K562 (cell line): ENCODE data around the gene RABL2A. TPM values are rescaled to one million over a fixed set of nuclear protein-coding genes. Genes with fewer than 3 reads are reported as not detected.
A peak's percentile ranks its signal among the peaks of the same experiment; 100 is the strongest.
"Not testable (repeated sequence)": the region's sequence is repeated elsewhere in the genome, so short reads cannot be mapped to it uniquely, and the experiment has no call there.

Source experiments
- ATAC-seq: fragments of 200-7000 bp; cut with Tn5 transposase; 3 replicates; pipeline ENCODE4 v1.9.1; 2020; ENCODE audit warnings: moderate library complexity
- BruUV-seq: library from RNA; stranded (reverse); fragments of 400-500 nt; replicated peaks from 2 replicates; lab custom pipeline; 2021; lab: Mats Ljungman, UMichigan
- CTCF ChIA-PET: fragments of 300-600 bp; formaldehyde crosslinking; extraction: SDS; loops from one replicate; lab custom pipeline; 2021; ENCODE audit warnings: low intra/inter-chr PET ratio; lab: Yijun Ruan, JAX
- POLR2A ChIA-PET: fragments of 300-600, 350-650 bp; sonication (Branson Sonifier 250); formaldehyde crosslinking; extraction: SDS; loops from one replicate; lab custom pipeline; 2021; ENCODE audit warnings: antibody characterized with exemption, inconsistent platforms; lab: Yijun Ruan, JAX
- DNase-seq, 4 experiments: peaks; one replicate each; pipeline versions ENCODE4 v3.0.0 to v3.0.0-alpha.2; 2011 to 2018; ENCODE audit warnings: low spot score in 3 of 4, mixed read lengths in 3 of 4; ENCODE audit errors: extremely low read depth in 1 of 4
- FAIRE-seq: peaks from 2 replicates; lab custom pipeline; 2011; peaks lifted over from hg19 to GRCh38; lab: Jason Lieb, UNC
- H2AFZ ChIP-seq: 2 replicates; pipeline ENCODE4 v1.6.0; 2011; ENCODE audit warnings: low read depth, low read length, control low read depth, inconsistent platforms
- H3K27ac ChIP-seq: fragments of 200-600 bp; 3 replicates; pipeline ENCODE4 v1.8.0; 2011; ENCODE audit warnings: low read depth, mild to moderate bottlenecking, control low read depth, inconsistent platforms, low read length, moderate library complexity, mixed read lengths; ENCODE audit errors: extremely low read depth
- H3K27me3 ChIP-seq, 2 experiments: fragments of 300-600 bp in 1 of 2; 2 replicates in 1 of 2; 3 replicates in 1 of 2; pipeline versions ENCODE4 v1.6.0 to v1.8.0; 2011; ENCODE audit warnings: inconsistent platforms in 2 of 2, low read length in 2 of 2, mild to moderate bottlenecking in 1 of 2, mixed read lengths in 1 of 2, moderate library complexity in 1 of 2; ENCODE audit not compliant: control insufficient read depth in 2 of 2, insufficient read depth in 2 of 2
- H3K36me3 ChIP-seq: fragments of 300-600 bp; 3 replicates; pipeline ENCODE4 v1.8.0; 2011; ENCODE audit warnings: mild to moderate bottlenecking, low read length, inconsistent platforms; ENCODE audit not compliant: control insufficient read depth, insufficient read depth
- H3K4me1 ChIP-seq, 2 experiments: fragments of 200-600 bp in 1 of 2; replicated peaks in 1 of 2; 2 replicates in 1 of 2; 3 replicates in 1 of 2; pipeline versions ENCODE4 v1.5.1 to v1.8.0; 2011; ENCODE audit warnings: inconsistent platforms in 2 of 2, low read length in 2 of 2, mild to moderate bottlenecking in 1 of 2, mixed read lengths in 1 of 2, moderate library complexity in 1 of 2; ENCODE audit not compliant: control insufficient read depth in 2 of 2, insufficient read depth in 2 of 2
- H3K4me2 ChIP-seq: 2 replicates; pipeline ENCODE4 v1.6.1; 2011; ENCODE audit warnings: low read length, control low read depth, inconsistent platforms, mixed read lengths; ENCODE audit not compliant: insufficient read depth
- H3K4me3 ChIP-seq: fragments of 200-600 bp; sonication (generic), shearing (Covaris generic); 2 replicates; pipeline ENCODE4 v1.5.1; 2016; ENCODE audit warnings: control low read depth, inconsistent platforms
- H3K79me2 ChIP-seq: fragments of 200-600 bp; 3 replicates; pipeline ENCODE4 v1.8.0; 2011; ENCODE audit warnings: low read length, inconsistent platforms; ENCODE audit not compliant: control insufficient read depth, insufficient read depth
- H3K9ac ChIP-seq, 2 experiments: 2 replicates each; pipeline versions ENCODE4 v1.6.0 to v1.6.1; 2011; ENCODE audit warnings: low read depth in 2 of 2, low read length in 2 of 2, control low read depth in 1 of 2, inconsistent platforms in 1 of 2, mild to moderate bottlenecking in 1 of 2, mixed read lengths in 1 of 2; ENCODE audit not compliant: insufficient read depth in 1 of 2
- H3K9me1 ChIP-seq: one replicate; pipeline ENCODE4 v1.6.0; 2011; ENCODE audit warnings: inconsistent platforms, mild to moderate bottlenecking, low read length, moderate library complexity; ENCODE audit not compliant: control insufficient read depth, insufficient read depth
- H3K9me3 ChIP-seq: replicated peaks from 2 replicates; pipeline ENCODE4 v1.5.1; 2011; ENCODE audit warnings: low read depth, low read length, inconsistent platforms; ENCODE audit not compliant: control insufficient read depth, insufficient read depth
- H4K20me1 ChIP-seq: replicated peaks from 2 replicates; pipeline ENCODE4 v1.6.1; 2011; ENCODE audit warnings: low read length, inconsistent platforms, mixed read lengths; ENCODE audit not compliant: control insufficient read depth, insufficient read depth
- FOXK2 ChIP-seq, 2 experiments: fragments of 450-650 bp; IDR thresholded peaks in 1 of 2; conservative IDR thresholded peaks in 1 of 2; 2 replicates each; pipeline ENCODE4 v1.6.1; 2016; ENCODE audit warnings: low read depth in 2 of 2, mild to moderate bottlenecking in 1 of 2
- MGA ChIP-seq: fragments of 450-650 bp; IDR thresholded peaks from 2 replicates; pipeline ENCODE4 v1.6.1; 2016; ENCODE audit warnings: mild to moderate bottlenecking, moderate library complexity
- TFAP4 ChIP-seq: sonication (generic); formaldehyde crosslinking; IDR thresholded peaks from 2 replicates; pipeline ENCODE4 v1.8.0; 2022; ENCODE audit warnings: missing genetic modification reagents, mild to moderate bottlenecking, moderate library complexity, borderline replicate concordance
- WGBS: fragments of 100-300 bp; shearing (Covaris generic); methylation state at CpG from one replicate; pipeline ENCODE4 v1.1.6; 2016; ENCODE audit warnings: low coverage, mixed read lengths; ENCODE audit not compliant: insufficient coverage; ENCODE audit errors: missing lambda C conversion rate; 5-methylcytosine and 5-hydroxymethylcytosine counted together
- in situ Hi-C: fragments of 300-500 bp; cut with MboI; formaldehyde crosslinking; loops from 4 replicates; pipeline ENCODE4 v1.15.0; 2018; ENCODE audit warnings: inconsistent platforms, mixed read lengths
- intact Hi-C: fragments of 100-400 bp; cut with micrococcal nuclease; formaldehyde crosslinking; loops from 2 replicates; pipeline ENCODE4 v1.14.2; 2022
- polyA plus RNA-seq, 8 experiments: library from polyadenylated mRNA; depleted of rRNA in 4 of 8; stranded (reverse) in 5 of 8; unstranded in 3 of 8; fragments of >200 nt; fragmentation: Nextera tagmentation in 2 of 8; fragmentation: Illumina TruSeq in 1 of 8; extraction: Ambion mirVana in 2 of 8; extraction: Trizol in 1 of 8; gene quantifications; 2 replicates each; pipeline versions ENCODE4 v1.2.1 to v1.2.3, GENCODE V29; 2011 to 2014; ENCODE audit warnings: inconsistent platforms in 1 of 8, missing spikeins in 1 of 8
- total RNA-seq, 7 experiments: library from RNA; depleted of rRNA in 6 of 7; stranded (reverse); fragments of >200 nt in 6 of 7; fragmentation: Illumina TruSeq in 2 of 7; extraction: Trizol in 2 of 7; gene quantifications; 2 replicates each; pipeline versions ENCODE4 v1.2.1 to v1.2.3, GENCODE V29; 2011 to 2021; ENCODE audit warnings: low replicate concordance in 1 of 7

Gene RABL2A
- total and polyA plus RNA-seq, 9 of the 15 experiments (the other 6 are each of a cell fraction or from before 2014, with no cell fraction given) = 0.27 to 5.8 (median 3.2) TPM

GRCh38 chr2:113656031-113656624 is 29.1 kb downstream of the RABL2A start (continued):
- TF ChIP-seq TFAP4 (CRISPR knock-in tag) (0 out of 2 replicates have a peak, but pooled peaks have one; percentile 11), MGA (peak; percentile 31; the same call in 1 of the 2 replicates), FOXK2 (conservative IDR thresholded peaks at IDR 0.05 in 1 of 2, IDR thresholded peaks at IDR 0.05 in 1 of 2; ENCODE audit: low read depth in 2 of 2) (peak in 1 of 2 experiments; percentile 27; a peak in 1 of 4 replicates)

DNA sequence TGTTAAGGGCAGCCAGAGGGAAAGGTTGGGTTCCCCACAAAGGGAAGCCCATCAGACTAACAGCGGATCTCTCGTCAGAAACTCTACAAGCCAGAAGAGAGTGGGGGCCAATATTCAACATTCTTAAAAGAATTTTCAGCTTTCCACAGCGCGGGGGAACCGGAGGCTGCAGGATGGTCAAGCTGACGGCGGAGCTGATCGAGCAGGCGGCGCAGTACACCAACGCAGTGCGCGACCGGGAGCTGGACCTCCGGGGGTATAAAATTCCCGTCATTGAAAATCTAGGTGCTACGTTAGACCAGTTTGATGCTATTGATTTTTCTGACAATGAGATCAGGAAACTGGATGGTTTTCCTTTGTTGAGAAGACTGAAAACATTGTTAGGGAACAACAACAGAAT is 30.7 kb downstream of the RABL2A start:
- H3K9me3 ChIP-seq, H3K27ac ChIP-seq, H3K9me1 ChIP-seq, ATAC-seq, H3K9ac ChIP-seq, H4K20me1 ChIP-seq, in situ Hi-C loops, FAIRE-seq, BruUV-seq, intact Hi-C loops, POLR2A ChIA-PET, H3K79me2 ChIP-seq, H3K36me3 ChIP-seq, H2AFZ ChIP-seq, H3K27me3 ChIP-seq, DNase-seq, H3K4me2 ChIP-seq, CTCF ChIA-PET, H3K4me3 ChIP-seq, H3K4me1 ChIP-seq: not testable (repeated sequence)
- 73% methylated on average over 15 of the region's 17 CpGs for WGBS
